Measurements from ENCODE around the gene ATG2A. TPM values are rescaled to one million over a fixed set of nuclear protein-coding genes. Genes with fewer than 3 reads are reported as not detected.
A peak's percentile ranks its signal among the peaks of the same experiment; 100 is the strongest.

Gene ATG2A
- total and polyA plus RNA-seq, 10 of the 15 experiments (the other 5 are each of a cell fraction or from before 2014, with no cell fraction given) = 0.08 to 19.0 (median 4.6) TPM

DNA sequence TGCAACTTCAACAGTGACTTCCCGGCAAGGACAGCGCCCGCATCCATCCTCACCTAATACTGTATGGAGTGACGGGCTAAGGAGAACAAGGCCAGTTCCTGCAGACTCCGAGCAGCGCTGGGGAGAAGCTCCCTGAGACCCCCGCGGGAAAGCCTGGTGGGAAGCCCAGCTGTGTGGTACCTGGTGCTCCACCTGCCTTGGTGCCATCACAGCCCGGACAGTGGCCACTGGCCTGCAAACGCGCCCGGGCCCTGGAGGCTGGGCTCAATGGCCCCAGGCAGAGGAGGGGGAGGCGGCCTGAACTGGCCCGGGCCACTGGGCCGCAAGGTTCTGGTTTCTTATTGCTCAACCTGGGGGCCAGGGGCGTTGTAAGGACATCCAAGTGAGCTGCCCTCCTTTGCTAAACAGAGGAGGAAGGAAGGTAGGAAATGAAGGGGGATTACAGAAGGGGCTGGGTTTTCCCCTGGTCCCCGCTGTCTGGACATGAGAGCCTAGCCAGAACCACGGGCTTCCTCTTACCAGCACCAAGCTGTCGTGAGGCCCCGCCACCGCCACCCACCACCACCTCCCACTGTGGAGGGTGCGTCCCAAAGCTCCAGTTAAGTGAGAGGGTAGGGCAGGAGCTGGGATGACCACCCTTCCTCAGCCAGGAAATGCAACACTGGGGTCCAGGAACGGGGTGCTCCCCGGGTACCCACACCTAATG lies 64.1 kb downstream of the ATG2A start (continued):
- TF ChIP-seq, protein P1, sequence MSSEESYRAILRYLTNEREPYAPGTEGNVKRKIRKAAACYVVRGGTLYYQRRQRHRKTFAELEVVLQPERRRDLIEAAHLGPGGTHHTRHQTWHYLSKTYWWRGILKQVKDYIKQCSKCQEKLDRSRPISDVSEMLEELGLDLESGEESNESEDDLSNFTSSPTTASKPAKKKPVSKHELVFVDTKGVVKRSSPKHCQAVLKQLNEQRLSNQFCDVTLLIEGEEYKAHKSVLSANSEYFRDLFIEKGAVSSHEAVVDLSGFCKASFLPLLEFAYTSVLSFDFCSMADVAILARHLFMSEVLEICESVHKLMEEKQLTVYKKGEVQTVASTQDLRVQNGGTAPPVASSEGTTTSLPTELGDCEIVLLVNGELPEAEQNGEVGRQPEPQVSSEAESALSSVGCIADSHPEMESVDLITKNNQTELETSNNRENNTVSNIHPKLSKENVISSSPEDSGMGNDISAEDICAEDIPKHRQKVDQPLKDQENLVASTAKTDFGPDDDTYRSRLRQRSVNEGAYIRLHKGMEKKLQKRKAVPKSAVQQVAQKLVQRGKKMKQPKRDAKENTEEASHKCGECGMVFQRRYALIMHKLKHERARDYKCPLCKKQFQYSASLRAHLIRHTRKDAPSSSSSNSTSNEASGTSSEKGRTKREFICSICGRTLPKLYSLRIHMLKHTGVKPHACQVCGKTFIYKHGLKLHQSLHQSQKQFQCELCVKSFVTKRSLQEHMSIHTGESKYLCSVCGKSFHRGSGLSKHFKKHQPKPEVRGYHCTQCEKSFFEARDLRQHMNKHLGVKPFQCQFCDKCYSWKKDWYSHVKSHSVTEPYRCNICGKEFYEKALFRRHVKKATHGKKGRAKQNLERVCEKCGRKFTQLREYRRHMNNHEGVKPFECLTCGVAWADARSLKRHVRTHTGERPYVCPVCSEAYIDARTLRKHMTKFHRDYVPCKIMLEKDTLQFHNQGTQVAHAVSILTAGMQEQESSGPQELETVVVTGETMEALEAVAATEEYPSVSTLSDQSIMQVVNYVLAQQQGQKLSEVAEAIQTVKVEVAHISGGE (CRISPR knock-in tag; IDR thresholded peaks at IDR 0.05) = no peak
- TF ChIP-seq, protein P2, sequence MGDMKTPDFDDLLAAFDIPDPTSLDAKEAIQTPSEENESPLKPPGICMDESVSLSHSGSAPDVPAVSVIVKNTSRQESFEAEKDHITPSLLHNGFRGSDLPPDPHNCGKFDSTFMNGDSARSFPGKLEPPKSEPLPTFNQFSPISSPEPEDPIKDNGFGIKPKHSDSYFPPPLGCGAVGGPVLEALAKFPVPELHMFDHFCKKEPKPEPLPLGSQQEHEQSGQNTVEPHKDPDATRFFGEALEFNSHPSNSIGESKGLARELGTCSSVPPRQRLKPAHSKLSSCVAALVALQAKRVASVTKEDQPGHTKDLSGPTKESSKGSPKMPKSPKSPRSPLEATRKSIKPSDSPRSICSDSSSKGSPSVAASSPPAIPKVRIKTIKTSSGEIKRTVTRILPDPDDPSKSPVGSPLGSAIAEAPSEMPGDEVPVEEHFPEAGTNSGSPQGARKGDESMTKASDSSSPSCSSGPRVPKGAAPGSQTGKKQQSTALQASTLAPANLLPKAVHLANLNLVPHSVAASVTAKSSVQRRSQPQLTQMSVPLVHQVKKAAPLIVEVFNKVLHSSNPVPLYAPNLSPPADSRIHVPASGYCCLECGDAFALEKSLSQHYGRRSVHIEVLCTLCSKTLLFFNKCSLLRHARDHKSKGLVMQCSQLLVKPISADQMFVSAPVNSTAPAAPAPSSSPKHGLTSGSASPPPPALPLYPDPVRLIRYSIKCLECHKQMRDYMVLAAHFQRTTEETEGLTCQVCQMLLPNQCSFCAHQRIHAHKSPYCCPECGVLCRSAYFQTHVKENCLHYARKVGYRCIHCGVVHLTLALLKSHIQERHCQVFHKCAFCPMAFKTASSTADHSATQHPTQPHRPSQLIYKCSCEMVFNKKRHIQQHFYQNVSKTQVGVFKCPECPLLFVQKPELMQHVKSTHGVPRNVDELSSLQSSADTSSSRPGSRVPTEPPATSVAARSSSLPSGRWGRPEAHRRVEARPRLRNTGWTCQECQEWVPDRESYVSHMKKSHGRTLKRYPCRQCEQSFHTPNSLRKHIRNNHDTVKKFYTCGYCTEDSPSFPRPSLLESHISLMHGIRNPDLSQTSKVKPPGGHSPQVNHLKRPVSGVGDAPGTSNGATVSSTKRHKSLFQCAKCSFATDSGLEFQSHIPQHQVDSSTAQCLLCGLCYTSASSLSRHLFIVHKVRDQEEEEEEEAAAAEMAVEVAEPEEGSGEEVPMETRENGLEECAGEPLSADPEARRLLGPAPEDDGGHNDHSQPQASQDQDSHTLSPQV (IDR thresholded peaks at IDR 0.05) = no peak
- TF ChIP-seq ETV6 (conservative IDR thresholded peaks at IDR 0.05 in 1 of 2, IDR thresholded peaks at IDR 0.05 in 1 of 2; ENCODE audit: borderline replicate concordance in 1 of 2, low read depth in 1 of 2) (peak in 1 of 2 experiments; percentile 60; a peak in 1 of 4 replicates), EED (IDR thresholded peaks at IDR 0.05; ENCODE audit: low read depth) (peak; percentile 45), PAX5 (IDR thresholded peaks at IDR 0.05; ENCODE audit: borderline replicate concordance, low read depth, low read length) (peak; percentile 35; the same call in 1 of the 2 replicates)
- TF ChIP-seq, protein P3, sequence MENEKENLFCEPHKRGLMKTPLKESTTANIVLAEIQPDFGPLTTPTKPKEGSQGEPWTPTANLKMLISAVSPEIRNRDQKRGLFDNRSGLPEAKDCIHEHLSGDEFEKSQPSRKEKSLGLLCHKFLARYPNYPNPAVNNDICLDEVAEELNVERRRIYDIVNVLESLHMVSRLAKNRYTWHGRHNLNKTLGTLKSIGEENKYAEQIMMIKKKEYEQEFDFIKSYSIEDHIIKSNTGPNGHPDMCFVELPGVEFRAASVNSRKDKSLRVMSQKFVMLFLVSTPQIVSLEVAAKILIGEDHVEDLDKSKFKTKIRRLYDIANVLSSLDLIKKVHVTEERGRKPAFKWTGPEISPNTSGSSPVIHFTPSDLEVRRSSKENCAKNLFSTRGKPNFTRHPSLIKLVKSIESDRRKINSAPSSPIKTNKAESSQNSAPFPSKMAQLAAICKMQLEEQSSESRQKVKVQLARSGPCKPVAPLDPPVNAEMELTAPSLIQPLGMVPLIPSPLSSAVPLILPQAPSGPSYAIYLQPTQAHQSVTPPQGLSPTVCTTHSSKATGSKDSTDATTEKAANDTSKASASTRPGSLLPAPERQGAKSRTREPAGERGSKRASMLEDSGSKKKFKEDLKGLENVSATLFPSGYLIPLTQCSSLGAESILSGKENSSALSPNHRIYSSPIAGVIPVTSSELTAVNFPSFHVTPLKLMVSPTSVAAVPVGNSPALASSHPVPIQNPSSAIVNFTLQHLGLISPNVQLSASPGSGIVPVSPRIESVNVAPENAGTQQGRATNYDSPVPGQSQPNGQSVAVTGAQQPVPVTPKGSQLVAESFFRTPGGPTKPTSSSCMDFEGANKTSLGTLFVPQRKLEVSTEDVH (IDR thresholded peaks at IDR 0.05; ENCODE audit: low read depth, partially characterized antibody) = no peak
